Cardiac septum (tissue), 1 donor: ENCODE data around the gene LMX1A. TPM values are rescaled to one million over a fixed set of nuclear protein-coding genes. Genes with fewer than 3 reads are reported as not detected.

Experiments
- total RNA-seq: library from RNA; stranded (reverse); fragmentation: NEBNext Ultra II Directional; extraction: Animal tissue kit (Norgen Biotek cat#: 25700); gene quantifications from one replicate; pipeline ENCODE4 v1.2.1, GENCODE V29; 2021
- donor health status: DM: no; HTN: no; CAD: no.

LMX1A gene
- total RNA-seq, 1 donor from 2014 or later: 0.22 TPM

Other genes with a start within 250 kb of the LMX1A start
- 5.1 TPM for gene RXRG, start 88.4 kb upstream of the LMX1A start, total RNA-seq
- not detected for gene LRRC52, start 187.3 kb upstream of the LMX1A start, total RNA-seq